ENCODE measurements around the gene GBP7. TPM values are rescaled to one million over a fixed set of nuclear protein-coding genes. Genes with fewer than 3 reads are reported as not detected.
"Not testable (repeated sequence)": the region's sequence is repeated elsewhere in the genome, so short reads cannot be mapped to it uniquely, and the experiment has no call there.

GBP7 gene
- total RNA-seq, 1 donor from 2014 or later, result 0.08 TPM

DNA sequence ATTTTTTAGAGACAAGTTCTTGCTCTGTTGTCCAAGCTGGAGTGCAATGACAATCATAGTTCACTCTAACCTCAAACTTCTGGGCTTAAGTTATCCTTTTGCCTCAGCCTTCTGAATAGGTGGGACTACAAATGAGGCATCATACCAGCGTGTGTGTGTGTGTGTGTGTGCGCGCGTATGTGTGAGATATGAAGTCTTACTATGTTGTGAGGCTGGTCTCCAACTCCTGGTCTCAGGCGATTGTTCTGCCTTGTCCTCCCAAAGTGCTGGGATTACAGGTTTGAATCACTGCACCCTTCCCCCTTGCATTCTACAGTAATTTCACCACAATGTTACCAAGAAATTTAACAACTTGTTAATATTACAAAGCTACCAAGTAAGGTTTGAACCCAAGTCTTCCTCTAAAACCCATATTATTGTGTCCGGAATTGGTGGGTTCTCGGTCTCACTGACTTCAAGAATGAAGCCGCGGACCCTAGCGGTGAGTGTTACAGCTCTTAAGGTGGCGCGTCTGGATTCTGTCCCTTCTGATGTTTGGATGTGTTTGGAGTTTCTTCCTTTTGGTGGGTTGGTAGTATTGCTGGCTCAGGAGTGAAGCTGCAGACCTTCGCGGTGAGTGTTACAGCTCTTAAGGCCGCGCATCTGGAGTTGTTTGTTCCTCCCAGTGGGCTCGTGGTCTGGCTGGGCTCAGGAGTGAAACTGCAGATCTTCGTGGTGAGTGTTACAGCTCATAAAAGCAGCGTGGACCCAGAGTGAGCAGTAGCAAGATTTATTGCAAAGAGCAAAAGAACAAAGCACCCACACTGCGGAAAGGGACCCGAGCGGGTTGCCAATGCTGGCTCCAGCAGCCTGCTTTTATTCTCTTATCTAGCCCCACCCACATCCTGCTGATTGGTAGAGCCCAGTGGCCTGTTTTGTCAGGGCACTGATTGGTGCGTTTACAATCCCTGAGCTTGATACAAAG lies 48.9 kb downstream of the GBP7 start:
- DNase-seq (ENCODE audit: low spot score); intact Hi-C loops (cut with DNase I): not testable (repeated sequence)

DNA sequence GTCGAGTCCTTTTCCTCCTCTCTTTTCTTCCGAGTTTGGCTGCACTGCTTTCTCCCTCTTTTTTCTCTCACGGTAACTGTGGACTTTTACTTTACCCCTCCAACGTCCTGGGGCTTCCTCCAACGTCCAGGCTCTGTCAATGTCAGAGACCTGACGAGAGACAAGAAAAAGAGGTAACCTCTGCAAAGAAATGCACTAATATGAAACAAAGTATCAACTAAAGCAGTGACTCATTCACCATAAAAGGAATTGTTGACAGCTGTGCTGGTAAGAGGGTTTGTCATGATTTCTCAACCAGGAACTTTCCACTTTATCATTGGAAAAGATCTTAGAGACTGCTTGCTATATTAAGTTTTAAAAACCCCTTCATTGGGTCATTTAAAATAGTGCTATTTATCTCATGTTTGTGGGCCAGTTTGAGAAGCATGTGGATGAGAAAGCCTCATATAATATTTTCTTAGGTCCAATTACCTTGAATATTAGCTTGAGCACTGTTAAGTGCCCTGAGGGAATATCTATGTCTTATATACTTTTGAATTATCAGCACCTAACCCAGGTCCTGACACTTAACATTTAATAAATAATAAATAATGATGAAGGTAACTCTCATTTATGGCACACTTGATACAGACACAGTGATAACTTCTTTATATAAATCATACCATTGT lies 49.8 kb downstream of the GBP7 start, which contains the start of gene GBP2:
Gene GBP2 (minus strand): TSS at position 202 of the 668 bp plus-strand sequence. CDS start 4,148 bp downstream, outside the sequence.
- no peak for DNase-seq (ENCODE audit: low spot score)
- intact Hi-C loops (cut with DNase I), result no loop called here

DNA sequence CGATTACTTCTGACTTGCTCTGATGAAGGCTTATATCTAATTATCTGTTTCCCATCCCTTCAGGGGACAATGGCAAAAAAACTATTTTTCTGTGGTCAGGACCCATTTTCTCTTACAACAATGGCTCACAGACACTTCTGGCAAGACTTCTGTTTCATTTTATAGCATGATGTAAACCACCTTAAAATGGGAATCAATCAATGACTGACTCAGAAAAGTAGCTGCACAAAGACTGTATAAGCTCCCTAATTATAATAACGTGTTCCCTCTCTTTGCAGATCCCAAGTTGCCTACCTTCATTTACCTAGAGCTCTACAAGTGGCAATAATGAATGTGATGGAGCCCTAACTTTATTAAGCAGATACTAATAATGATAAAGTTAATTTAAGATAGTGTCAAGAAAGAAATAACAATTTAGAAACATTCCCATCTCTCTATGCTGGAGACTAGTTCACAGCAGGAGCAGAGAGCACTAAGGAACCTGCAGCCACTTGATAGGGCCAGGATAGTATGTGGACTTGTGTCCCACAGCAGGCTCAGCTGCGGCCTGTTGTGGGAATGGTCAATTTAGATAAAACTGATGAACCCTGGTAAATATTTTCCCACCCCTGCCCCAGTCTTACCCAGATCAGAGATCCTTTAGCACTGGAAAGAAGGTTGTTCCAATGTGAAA lies 50.4 kb downstream of the GBP7 start:
- no peak for DNase-seq (ENCODE audit: low spot score)
- intact Hi-C loops (cut with DNase I), result no loop called here

DNA sequence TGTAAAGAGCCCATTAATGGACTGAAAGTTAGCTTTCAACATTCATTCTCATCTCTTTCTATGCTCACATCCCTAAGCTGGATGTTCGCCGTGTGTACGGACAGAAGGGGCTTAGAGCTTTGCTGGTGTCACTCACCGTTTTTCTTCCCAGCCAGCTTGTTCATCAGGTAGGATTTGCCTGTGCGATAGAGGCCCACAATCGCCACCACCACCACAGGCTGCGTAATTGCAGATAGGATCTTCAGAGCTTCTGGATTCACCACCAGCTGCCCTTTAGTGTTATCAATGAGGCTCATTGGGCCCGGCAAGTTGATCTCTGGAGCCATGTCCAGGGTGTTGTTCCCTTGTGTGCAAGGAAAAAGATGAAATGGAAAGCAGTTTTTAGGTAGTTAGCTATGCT lies 54.2 kb downstream of the GBP7 start:
- DNase-seq (ENCODE audit: low spot score), result no peak
- intact Hi-C loops (cut with DNase I), result loop anchor here (5.0 kb wide), 1 partner anchor 54 kb away; the partner anchor contains the start of gene GBP1

DNA sequence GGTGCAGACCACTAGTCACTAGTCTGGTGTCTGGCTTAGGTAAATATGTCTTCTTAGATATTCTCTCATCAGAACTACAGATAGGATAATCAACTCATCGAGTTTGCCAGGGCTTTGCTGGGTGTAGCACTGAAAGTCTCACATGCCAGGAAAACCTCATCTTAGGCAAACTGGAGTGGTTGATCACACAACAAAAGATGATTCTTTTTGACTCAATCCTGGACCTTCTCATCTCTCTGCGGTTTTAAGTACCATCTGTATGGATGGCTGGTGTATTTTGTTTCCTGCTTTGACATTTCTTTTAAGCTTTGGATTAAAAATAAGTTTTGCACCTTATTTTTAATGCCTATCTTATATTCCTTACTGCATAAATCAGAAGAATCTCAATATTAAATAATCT lies 61.1 kb downstream of the GBP7 start:
- no peak for DNase-seq (ENCODE audit: low spot score)
- intact Hi-C loops (cut with DNase I), result no loop called here

DNA sequence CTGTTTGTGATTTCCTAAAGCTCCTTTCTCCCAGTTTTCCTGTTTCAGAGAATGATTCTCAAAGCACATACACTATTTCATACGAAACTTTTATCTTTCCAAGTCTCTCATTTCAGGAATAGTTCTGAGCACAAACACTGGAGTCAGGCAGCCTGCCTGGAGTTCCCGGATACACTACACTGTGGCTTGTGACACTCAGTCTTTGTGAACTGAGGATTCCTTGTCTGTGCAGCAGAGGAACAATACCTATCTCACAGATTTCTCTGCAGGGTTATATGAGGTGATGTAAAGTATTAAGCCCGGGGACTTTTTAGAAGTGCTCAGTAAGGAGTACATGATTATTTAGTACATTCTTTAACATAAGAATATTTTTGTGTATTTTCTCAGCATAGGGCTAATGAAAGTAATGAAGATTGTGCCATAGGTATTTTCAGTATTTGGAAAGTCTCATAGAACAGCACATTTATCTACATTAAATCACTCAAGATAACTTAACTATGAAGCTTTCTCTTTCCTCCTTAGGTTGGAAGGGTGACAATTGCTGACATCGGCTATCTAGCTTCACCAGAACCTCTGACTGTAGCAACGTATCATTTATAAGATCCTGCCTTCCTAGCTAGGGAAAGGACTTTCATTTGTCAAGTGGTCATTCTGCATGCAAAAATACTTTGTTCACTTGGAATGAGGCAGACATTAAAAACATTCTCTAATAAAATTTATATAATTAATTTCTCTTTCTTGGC lies 62.8 kb downstream of the GBP7 start:
- no peak for DNase-seq (ENCODE audit: low spot score)
- intact Hi-C loops (cut with DNase I), result no loop called here

DNA sequence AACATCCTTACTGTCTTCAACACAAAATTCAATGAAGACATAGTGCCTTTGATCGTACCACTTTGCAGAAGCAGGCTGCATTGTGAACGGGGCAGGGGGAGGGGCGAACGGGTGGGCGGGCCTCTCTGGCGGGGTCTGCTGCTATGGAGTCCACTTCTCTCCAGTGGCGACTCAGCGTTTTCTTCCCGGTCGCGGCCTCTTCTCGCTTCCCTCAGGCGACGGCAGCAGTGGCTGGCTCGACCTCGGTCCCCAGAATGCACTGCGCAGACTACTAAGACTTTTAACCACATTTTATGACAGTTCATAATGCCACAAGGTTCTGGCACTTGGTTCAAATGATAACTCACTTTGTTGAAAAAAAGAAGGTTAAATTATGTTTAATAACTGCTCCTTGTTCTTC lies 71.1 kb downstream of the GBP7 start:
- DNase-seq (ENCODE audit: low spot score), result no peak
- intact Hi-C loops (cut with DNase I), result no loop called here

DNA sequence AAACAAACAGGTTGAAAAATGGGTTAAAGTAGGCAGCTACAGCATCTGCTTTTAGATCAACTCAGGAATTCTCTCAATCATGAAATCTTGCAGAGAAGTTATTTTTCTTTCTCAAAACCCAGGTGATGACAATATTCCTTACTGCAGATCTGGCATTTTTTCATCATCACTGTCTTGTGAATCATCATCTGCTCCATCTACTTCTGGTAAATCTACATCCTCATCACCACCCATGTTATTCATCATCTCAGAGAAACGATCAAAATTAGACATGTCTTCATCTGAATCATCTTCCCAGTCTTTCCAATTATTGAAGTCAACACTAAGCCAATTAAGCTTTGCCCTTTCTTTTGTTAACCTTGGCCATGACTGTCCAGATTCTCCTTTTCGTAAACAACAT lies 71.7 kb downstream of the GBP7 start:
- DNase-seq (ENCODE audit: low spot score), result no peak
- intact Hi-C loops (cut with DNase I), result no loop called here

DNA sequence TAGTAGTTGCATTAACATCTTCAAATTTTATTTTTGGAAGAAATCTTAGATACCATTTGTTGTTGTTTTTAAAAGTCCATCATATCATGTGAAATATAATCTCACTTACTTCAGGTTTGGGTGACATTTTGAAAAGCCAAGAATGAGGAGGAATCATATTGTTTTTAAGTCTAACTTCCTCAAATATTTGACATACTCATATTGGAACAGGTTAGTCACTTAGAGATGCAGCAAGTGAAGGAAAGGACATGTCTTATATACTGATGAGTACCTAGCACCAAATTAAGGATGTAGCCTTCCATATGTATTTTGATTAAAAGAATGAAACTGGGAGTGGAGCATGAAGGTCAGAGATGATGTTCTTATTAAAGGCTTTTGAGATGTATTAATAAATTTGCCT lies 73.8 kb downstream of the GBP7 start:
- intact Hi-C loops (cut with DNase I), result no loop called here
- DNase-seq (ENCODE audit: low spot score), result no peak

DNA sequence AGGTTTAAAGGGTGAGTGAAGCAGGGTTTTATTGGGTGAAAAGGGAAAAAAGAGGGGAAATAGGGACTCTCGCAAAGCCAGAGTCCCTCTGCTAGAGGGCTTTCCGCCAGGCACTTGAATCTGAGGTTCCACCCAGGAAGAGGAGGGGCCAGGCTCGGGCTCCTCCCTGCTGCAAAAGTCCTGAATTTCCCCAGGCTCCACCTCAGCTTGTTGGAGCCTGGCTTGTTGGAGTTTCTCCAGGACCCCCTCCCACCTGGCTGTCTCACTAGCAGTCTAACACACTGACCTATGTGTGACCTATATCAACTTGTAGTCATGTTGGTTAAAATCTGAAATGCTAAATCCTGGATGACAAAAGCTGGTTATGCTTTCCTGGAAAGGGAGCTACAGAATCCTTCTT lies 75.4 kb downstream of the GBP7 start:
- no peak for DNase-seq (ENCODE audit: low spot score)
- intact Hi-C loops (cut with DNase I), result no loop called here

DNA sequence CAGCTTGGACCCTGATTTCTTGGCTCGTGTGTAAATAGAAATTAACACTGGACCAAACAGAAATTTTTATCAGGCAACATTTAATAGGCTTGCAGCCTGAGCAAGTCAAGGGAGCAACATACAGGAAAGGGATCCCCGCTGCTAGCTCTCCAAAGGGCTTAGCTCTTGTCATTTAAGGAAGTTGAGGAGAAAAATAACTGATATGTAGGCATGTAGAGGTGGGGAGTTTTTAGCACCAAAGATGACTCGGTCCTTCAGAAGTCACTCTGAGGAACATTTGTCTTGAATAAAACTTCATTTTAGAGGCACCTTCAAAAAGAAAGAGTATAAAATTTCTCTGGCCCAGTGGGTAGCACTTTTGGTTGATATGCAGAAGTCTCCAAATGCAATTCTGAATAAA lies 76.9 kb downstream of the GBP7 start:
- intact Hi-C loops (cut with DNase I), result no loop called here
- DNase-seq (ENCODE audit: low spot score), result no peak

DNA sequence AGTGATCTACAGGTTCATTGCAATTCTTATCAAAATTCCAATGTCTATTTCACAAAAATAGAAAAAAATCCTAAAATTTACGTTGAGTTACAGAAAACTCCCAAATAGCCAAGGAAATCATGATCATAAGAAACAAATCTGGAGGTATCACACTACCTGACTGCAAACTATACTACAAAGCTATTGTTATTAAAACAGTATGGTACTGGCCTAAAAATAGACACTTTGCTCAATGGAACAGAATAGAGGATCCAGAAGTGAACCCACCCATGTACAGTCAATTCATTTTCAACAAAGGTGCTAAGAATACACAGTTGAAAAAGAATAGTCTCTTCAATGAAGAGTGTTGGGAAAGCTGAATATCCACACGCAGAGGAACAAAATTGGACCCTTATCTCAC lies 80.1 kb downstream of the GBP7 start:
- DNase-seq (ENCODE audit: low spot score), result no peak
- intact Hi-C loops (cut with DNase I), result no loop called here

DNA sequence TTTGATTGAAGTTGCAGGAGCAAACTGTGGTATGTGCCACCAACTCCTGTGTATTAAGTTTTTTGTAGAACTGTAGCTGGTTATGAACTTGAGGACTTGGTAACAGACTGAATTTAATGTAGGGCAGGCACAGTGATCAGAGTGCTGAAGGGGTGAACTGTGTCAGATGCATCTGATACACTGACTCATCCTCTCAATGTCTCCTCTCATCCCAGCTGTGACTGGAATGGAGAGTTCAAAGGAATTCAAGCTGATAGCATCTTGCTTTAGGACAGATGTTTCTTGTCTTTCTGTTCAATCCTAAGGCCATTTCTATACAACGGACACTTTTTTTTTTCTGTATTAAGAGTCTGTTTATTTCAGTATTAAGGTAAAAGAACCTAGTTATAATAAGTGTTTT lies 85.8 kb downstream of the GBP7 start:
- intact Hi-C loops (cut with DNase I), result no loop called here
- no peak for DNase-seq (ENCODE audit: low spot score)

DNA sequence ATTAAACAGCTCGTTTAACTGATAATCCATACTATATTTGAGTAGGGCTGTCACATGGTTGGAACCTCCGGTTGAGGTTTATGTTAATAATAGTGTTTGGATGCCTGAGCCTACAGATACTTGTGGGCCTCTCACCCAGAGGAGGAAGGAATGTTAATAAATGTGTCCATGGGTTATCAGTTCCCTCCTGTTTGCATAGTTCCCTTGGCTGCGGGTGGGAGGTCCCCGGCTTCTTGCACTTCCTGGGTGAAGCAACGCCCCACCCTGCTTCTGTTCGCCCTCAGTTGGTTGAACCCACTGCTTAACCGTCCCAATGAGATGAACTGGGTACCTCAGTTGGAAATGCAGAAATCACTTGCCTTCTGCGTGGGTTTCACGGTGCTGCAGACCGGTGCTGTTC lies 87.2 kb downstream of the GBP7 start:
- intact Hi-C loops (cut with DNase I), result no loop called here
- no peak for DNase-seq (ENCODE audit: low spot score)

DNA sequence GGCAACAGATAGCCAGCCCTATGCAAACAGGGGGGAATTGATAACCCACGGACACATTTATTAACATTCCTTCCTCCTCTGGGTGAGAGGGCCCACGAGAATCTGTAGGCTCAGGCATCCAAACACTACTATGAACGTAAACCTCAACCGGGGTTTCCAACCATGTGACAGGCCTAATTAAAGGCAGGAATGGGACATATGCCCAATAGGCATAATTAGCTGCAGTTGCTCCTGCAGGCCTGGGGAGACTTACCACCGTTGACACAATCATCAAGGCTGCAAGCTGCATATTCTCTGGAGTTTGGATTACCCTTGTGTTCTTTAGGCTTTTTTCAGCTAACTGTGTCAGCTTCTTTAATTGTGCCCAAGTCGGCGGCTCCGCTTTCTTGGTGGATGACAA lies 88.6 kb downstream of the GBP7 start:
- no peak for DNase-seq (ENCODE audit: low spot score)
- intact Hi-C loops (cut with DNase I), result no loop called here

DNA sequence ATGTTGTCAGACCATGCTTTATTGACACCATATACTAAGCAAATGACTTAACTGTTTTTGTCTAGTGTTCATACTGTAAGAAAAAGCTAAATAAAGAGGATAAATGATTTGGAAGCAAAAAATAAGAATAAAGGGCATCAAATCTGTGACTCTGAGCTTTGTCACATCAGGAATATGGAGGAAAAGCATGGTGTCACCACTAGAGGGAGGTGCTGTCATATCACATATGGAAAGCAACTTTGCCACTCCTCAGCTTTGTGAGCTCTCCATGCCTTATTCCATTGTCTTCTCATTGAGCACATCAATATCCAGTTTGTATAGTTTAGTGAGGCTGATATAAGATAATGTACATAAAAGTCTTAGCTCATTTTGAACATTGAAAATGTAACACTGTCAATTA lies 90.0 kb downstream of the GBP7 start:
- intact Hi-C loops (cut with DNase I), result no loop called here
- DNase-seq (ENCODE audit: low spot score), result no peak
